ENCODE measurements around the gene RND2.

RND2 gene

GRCh38 chr17:43079641-43080302 lies 54.7 kb downstream of the RND2 start:
- no peak for DNase-seq
